H9 (cell line): Measurements from ENCODE around the gene GDPD4. TPM values are rescaled to one million over a fixed set of nuclear protein-coding genes. Genes with fewer than 3 reads are reported as not detected.

ENCODE experiments used
- DNase-seq: peaks from one replicate; pipeline ENCODE4 v3.0.0-alpha.2; 2017
- H2AFZ ChIP-seq: one replicate; pipeline ENCODE4 v1.6.1; 2013; ENCODE audit warnings: mild to moderate bottlenecking, low read length, control low read depth, moderate library complexity
- H2AK5ac ChIP-seq: 2 replicates; pipeline ENCODE4 v1.6.1; 2013; ENCODE audit warnings: low read length, control low read depth, mixed read lengths; ENCODE audit not compliant: insufficient read length
- H2BK120ac ChIP-seq: one replicate; pipeline ENCODE4 v1.6.1; 2013; ENCODE audit warnings: low read depth, mild to moderate bottlenecking, low read length, control low read depth, inconsistent platforms; ENCODE audit not compliant: poor library complexity, severe bottlenecking
- H2BK12ac ChIP-seq: 2 replicates; pipeline ENCODE4 v1.6.1; 2013; ENCODE audit warnings: low read length, control low read depth, mixed read lengths, low read depth; ENCODE audit not compliant: insufficient read length
- H2BK15ac ChIP-seq: 2 replicates; pipeline ENCODE4 v1.6.1; 2013; ENCODE audit warnings: low read depth, low read length, control low read depth
- H2BK20ac ChIP-seq: one replicate; pipeline ENCODE4 v1.6.1; 2013; ENCODE audit warnings: low read depth, mild to moderate bottlenecking, low read length, control low read depth, inconsistent platforms; ENCODE audit not compliant: poor library complexity, severe bottlenecking
- H2BK5ac ChIP-seq: 2 replicates; pipeline ENCODE4 v1.6.1; 2013; ENCODE audit warnings: low read length, control low read depth, mixed read lengths; ENCODE audit not compliant: insufficient read length
- H3K14ac ChIP-seq: 2 replicates; pipeline ENCODE4 v1.6.1; 2013; ENCODE audit warnings: low read length, control low read depth; ENCODE audit not compliant: insufficient read depth
- H3K18ac ChIP-seq: 2 replicates; pipeline ENCODE4 v1.6.1; 2013; ENCODE audit warnings: low read depth, mild to moderate bottlenecking, mixed read lengths, low read length, control low read depth; ENCODE audit not compliant: insufficient read length
- H3K23ac ChIP-seq: 2 replicates; pipeline ENCODE4 v1.6.1; 2013; ENCODE audit warnings: low read length, control low read depth, mixed read lengths, low read depth; ENCODE audit not compliant: insufficient read length
- H3K23me2 ChIP-seq: 2 replicates; pipeline ENCODE4 v1.6.1; 2013; ENCODE audit warnings: low read depth, mild to moderate bottlenecking, mixed read lengths, low read length, control low read depth; ENCODE audit not compliant: insufficient read length, poor library complexity, severe bottlenecking
- H3K27ac ChIP-seq: 2 replicates; pipeline ENCODE4 v1.5.1; 2013; ENCODE audit warnings: low read length, control low read depth, mixed read lengths, low read depth; ENCODE audit not compliant: insufficient read length
- H3K27me3 ChIP-seq: 2 replicates; pipeline ENCODE4 v1.6.1; 2013; ENCODE audit warnings: low read length, control low read depth, inconsistent platforms; ENCODE audit not compliant: insufficient read depth
- H3K4ac ChIP-seq: 2 replicates; pipeline ENCODE4 v1.6.1; 2013; ENCODE audit warnings: low read depth, mild to moderate bottlenecking, control low read depth, inconsistent platforms, low read length, moderate library complexity
- H3K4me1 ChIP-seq: 2 replicates; pipeline ENCODE4 v1.6.1; 2013; ENCODE audit warnings: low read length, control low read depth, inconsistent platforms; ENCODE audit not compliant: insufficient read depth
- H3K4me2 ChIP-seq: 2 replicates; pipeline ENCODE4 v1.6.1; 2013; ENCODE audit warnings: low read length, control low read depth, mixed read lengths; ENCODE audit not compliant: insufficient read length, insufficient read depth
- H3K56ac ChIP-seq: 2 replicates; pipeline ENCODE4 v1.6.1; 2013; ENCODE audit warnings: low read depth, mild to moderate bottlenecking, mixed read lengths, low read length, control low read depth; ENCODE audit not compliant: insufficient read length
- H3K79me1 ChIP-seq: 2 replicates; pipeline ENCODE4 v1.6.1; 2013; ENCODE audit warnings: low read depth, mild to moderate bottlenecking, moderate library complexity, low read length, control low read depth, inconsistent platforms; ENCODE audit not compliant: insufficient read depth, poor library complexity, severe bottlenecking
- H3K79me2 ChIP-seq: 2 replicates; pipeline ENCODE4 v1.6.1; 2013; ENCODE audit warnings: low read length, control low read depth, inconsistent platforms; ENCODE audit not compliant: insufficient read depth
- H3K9ac ChIP-seq: 2 replicates; pipeline ENCODE4 v1.6.1; 2013; ENCODE audit warnings: low read length, control low read depth, mixed read lengths; ENCODE audit not compliant: insufficient read length; ENCODE audit errors: extremely low read depth
- H3K9me3 ChIP-seq: one replicate; pipeline ENCODE4 v1.6.1; 2013; ENCODE audit warnings: low read depth, low read length, inconsistent platforms; ENCODE audit not compliant: control insufficient read depth
- H3T11ph ChIP-seq: one replicate; pipeline ENCODE4 v1.6.1; 2013; ENCODE audit warnings: mild to moderate bottlenecking, low read length, control low read depth, inconsistent platforms
- H4K20me1 ChIP-seq: one replicate; pipeline ENCODE4 v1.6.1; 2013; ENCODE audit not compliant: control insufficient read depth, insufficient read length, insufficient read depth
- H4K5ac ChIP-seq: 2 replicates; pipeline ENCODE4 v1.6.1; 2013; ENCODE audit warnings: low read depth, mild to moderate bottlenecking, mixed read lengths, low read length, control low read depth; ENCODE audit not compliant: insufficient read length
- H4K8ac ChIP-seq: replicated peaks from 2 replicates; pipeline ENCODE4 v1.6.1; 2013; ENCODE audit warnings: low read length, control low read depth, mixed read lengths, low read depth; ENCODE audit not compliant: insufficient read length
- H4K91ac ChIP-seq: 2 replicates; pipeline ENCODE4 v1.6.1; 2013; ENCODE audit warnings: low read depth, mild to moderate bottlenecking, moderate library complexity, mixed read lengths, low read length, control low read depth; ENCODE audit not compliant: insufficient read length
- H3K27ac Mint-ChIP-seq, 3 experiments: 2 replicates in 2 of 3; 3 replicates in 1 of 3; pipeline ENCODE4 v1.8.0; 2020 to 2021; ENCODE audit warnings: mixed read lengths in 3 of 3, mild to moderate bottlenecking in 1 of 3, moderate library complexity in 1 of 3
- H3K27me3 Mint-ChIP-seq: 2 replicates; pipeline ENCODE4 v1.8.0; 2021; ENCODE audit warnings: low read depth, mild to moderate bottlenecking, moderate library complexity, mixed read lengths
- H3K36me3 Mint-ChIP-seq, 3 experiments: 2 replicates in 2 of 3; 3 replicates in 1 of 3; pipeline ENCODE4 v1.8.0; 2020 to 2021; ENCODE audit warnings: low read depth in 3 of 3, mixed read lengths in 3 of 3; ENCODE audit not compliant: insufficient read depth in 1 of 3
- H3K4me1 Mint-ChIP-seq, 2 experiments: 2 replicates each; pipeline ENCODE4 v1.8.0; 2020; ENCODE audit warnings: mixed read lengths in 2 of 2
- H3K4me3 Mint-ChIP-seq, 2 experiments: 2 replicates in 1 of 2; 3 replicates in 1 of 2; pipeline ENCODE4 v1.8.0; 2020 to 2021; ENCODE audit warnings: mild to moderate bottlenecking in 2 of 2, mixed read lengths in 2 of 2, moderate library complexity in 1 of 2
- H3K9me3 Mint-ChIP-seq, 2 experiments: 2 replicates in 1 of 2; 3 replicates in 1 of 2; pipeline ENCODE4 v1.8.0; 2020; ENCODE audit warnings: mild to moderate bottlenecking in 2 of 2, mixed read lengths in 2 of 2, moderate library complexity in 1 of 2
- CTCF ChIP-seq: fragments of 200-600 bp; sonication (generic); conservative IDR thresholded peaks from 3 replicates; pipeline ENCODE4 v1.8.0; 2021; ENCODE audit warnings: antibody characterized with exemption, mild to moderate bottlenecking
- WGBS: extraction: QIAGEN DNeasy Blood & Tissue Kit; methylation state at CpG from one replicate; pipeline ENCODE4 v1.1.7; 2013; ENCODE audit warnings: missing lambda C conversion rate, low lambda C conversion rate, mixed read lengths; ENCODE audit not compliant: insufficient read length; ENCODE audit errors: extremely low coverage; 5-methylcytosine and 5-hydroxymethylcytosine counted together
- total RNA-seq: library from RNA; stranded (reverse); gene quantifications from 2 replicates; pipeline ENCODE4 v1.2.1, GENCODE V29; 2021

The GDPD4 gene
- total RNA-seq, 1 experiment from 2014 or later, result not detected

- no CpG with 5 or more reads among the region's 1 CpG for WGBS
- Histone ChIP-seq H3K27ac (no peak overlapping the region), H2BK120ac (no peak overlapping the region), H3K4me1 (peaks cover 2% of the 10 kb centered on the region; the same call in 1 of the 2 replicates), H4K5ac (no peak overlapping the region), H2BK20ac (no peak overlapping the region), H3K23me2 (no peaks in the 10 kb centered on the region), H3K56ac (no peak overlapping the region), H4K91ac (no peak overlapping the region), H3K9me3 (no peaks in the 10 kb centered on the region), H3K18ac (no peak overlapping the region), H2BK15ac (no peak overlapping the region), H3K4me2 (no peak overlapping the region), H2BK12ac (no peak overlapping the region), H3K27me3 (no peaks in the 10 kb centered on the region), H3K14ac (no peak overlapping the region), H3K23ac (no peak overlapping the region), H2AFZ (no peak overlapping the region), H2BK5ac (no peak overlapping the region), H3K4ac (no peak overlapping the region), H3K9ac (no peak overlapping the region), H4K20me1 (no peaks in the 10 kb centered on the region), H3K79me1 (no peaks in the 10 kb centered on the region), H4K8ac (no peak overlapping the region), H3T11ph (no peak overlapping the region), H3K79me2 (no peaks in the 10 kb centered on the region), H2AK5ac (no peak overlapping the region)
- no peak for DNase-seq
- Mint-ChIP-seq H3K4me3 (no peak overlapping the region), H3K4me1 (peaks cover 8 to 10% of the 10 kb centered on the region in 2 experiments), H3K9me3 (no peaks in the 10 kb centered on the region), H3K27ac (no peak overlapping the region), H3K27me3 (peaks cover 2% of the 10 kb centered on the region; the same call in 1 of the 2 replicates), H3K36me3 (no peaks in the 10 kb centered on the region)
- TF ChIP-seq CTCF, result no peak
Observed at GRCh38 chr11:77186302-77186701, 115.2 kb downstream of the GDPD4 start.
